Activated T-helper 1 cell treated with anti-CD3 and anti-CD28 coated beads, Interleukin-12 subunit alpha, Interleukin-12 subunit beta, Interleukin-2, Interleukin-4 antibody, amounts not matched to agents 30 ng/mL and 10 ng/mL and 1 ng/mL, durations not matched to agents 14 hours and 24 hours and 36 hours (primary cell): Measurements from ENCODE around the gene CELF4. TPM values are rescaled to one million over a fixed set of nuclear protein-coding genes. Genes with fewer than 3 reads are reported as not detected.

ENCODE experiments used
- DNase-seq: peaks from one replicate; pipeline ENCODE4 v3.0.0; 2021; ENCODE audit warnings: low spot score
- H3K27ac Mint-ChIP-seq: one replicate; pipeline ENCODE4 v1.8.0; 2021; ENCODE audit warnings: mild to moderate bottlenecking, mixed read lengths
- H3K27me3 Mint-ChIP-seq: one replicate; pipeline ENCODE4 v1.8.0; 2022; ENCODE audit warnings: mild to moderate bottlenecking, moderate library complexity, mixed read lengths; ENCODE audit not compliant: insufficient read depth
- H3K36me3 Mint-ChIP-seq: one replicate; pipeline ENCODE4 v1.8.0; 2021; ENCODE audit warnings: low read depth, mixed read lengths
- H3K4me1 Mint-ChIP-seq: one replicate; pipeline ENCODE4 v1.8.0; 2021; ENCODE audit warnings: low read depth, mixed read lengths
- H3K4me3 Mint-ChIP-seq: one replicate; pipeline ENCODE4 v1.8.0; 2021; ENCODE audit warnings: mild to moderate bottlenecking, moderate library complexity, mixed read lengths
- H3K9me3 Mint-ChIP-seq: one replicate; pipeline ENCODE4 v1.8.0; 2021; ENCODE audit warnings: mixed read lengths
- intact Hi-C: fragments of 100-400 bp; cut with micrococcal nuclease; formaldehyde crosslinking; loops from one replicate; pipeline ENCODE4 v1.15.1; 2024
- total RNA-seq: library from RNA; stranded (reverse); gene quantifications from 2 replicates; pipeline ENCODE4 v1.2.3, GENCODE V29; 2022

Gene CELF4
- total RNA-seq, 1 donor from 2014 or later, result not detected

DNA sequence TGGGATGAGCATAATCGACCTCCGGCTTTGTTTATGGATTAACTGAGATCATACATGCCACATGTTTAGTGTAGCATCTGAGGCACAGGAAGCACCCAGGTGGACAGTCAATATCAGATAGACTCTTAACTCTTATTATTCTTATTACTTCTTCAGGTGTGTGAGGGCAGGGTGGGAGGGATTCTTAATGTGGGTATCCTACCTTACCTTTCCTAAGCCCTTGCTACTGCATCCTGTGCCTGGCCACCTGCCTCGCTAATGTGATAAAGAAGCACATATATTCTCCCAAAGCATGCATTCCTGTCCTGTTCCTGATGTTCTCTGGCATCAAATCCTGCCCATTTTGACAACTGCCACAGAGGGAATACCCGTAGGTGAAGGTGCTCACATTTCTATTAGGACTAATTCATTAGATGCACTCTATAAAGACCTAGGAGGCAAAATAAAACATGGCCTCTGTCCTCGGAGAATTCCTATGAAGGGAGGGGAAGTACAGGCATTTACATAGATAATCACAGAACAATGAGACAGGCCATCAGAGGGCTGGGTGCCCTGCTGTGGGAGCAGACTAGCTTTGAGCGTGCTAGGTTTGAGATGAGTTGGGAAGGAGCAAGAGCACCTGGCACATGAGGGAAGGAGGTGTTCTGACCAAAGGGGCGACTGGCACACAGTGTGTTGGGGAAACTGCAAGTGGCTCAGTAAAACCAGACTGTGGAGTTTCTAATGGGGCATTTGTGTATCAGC, 19.5 kb upstream of the CELF4 start:
- intact Hi-C loops, result no loop called here
- Mint-ChIP-seq H3K27ac (no peak overlapping the region), H3K9me3 (no peaks in the 10 kb centered on the region)

DNA sequence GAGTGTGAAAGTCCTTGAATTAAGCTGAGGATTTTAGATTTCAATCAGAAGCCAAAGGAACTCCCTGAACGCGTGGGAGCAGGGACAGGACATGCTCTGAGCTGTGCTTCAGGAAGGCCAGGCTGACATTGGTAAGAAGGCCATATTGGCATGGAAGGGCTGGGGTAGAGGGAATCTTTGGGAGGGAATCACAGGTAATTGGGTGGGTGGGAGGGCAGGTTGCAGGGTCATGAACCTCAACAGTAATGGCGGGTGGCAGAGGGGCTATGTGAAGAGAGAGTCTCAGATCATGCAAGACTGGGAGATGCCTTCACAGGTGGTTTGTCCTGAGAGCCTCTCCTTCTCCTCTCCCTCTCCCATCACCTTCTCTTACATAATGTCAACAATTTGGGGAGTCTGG, 18.6 kb upstream of the CELF4 start:
- no peak for DNase-seq
- no peaks in the 10 kb centered on the region for H3K4me1 Mint-ChIP-seq
- H3K27me3 Mint-ChIP-seq, result no peaks in the 10 kb centered on the region
- no peak overlapping the region for H3K4me3 Mint-ChIP-seq
- no peak overlapping the region for H3K27ac Mint-ChIP-seq
- no peaks in the 10 kb centered on the region for H3K36me3 Mint-ChIP-seq
- H3K9me3 Mint-ChIP-seq, result no peaks in the 10 kb centered on the region
- intact Hi-C loops, result no loop called here

More for the DNA sequence above, 19.5 kb upstream of the CELF4 start:
- Mint-ChIP-seq H3K4me3 (no peak overlapping the region), H3K4me1 (no peaks in the 10 kb centered on the region), H3K27me3 (no peaks in the 10 kb centered on the region), H3K36me3 (no peaks in the 10 kb centered on the region)
- no peak for DNase-seq

DNA sequence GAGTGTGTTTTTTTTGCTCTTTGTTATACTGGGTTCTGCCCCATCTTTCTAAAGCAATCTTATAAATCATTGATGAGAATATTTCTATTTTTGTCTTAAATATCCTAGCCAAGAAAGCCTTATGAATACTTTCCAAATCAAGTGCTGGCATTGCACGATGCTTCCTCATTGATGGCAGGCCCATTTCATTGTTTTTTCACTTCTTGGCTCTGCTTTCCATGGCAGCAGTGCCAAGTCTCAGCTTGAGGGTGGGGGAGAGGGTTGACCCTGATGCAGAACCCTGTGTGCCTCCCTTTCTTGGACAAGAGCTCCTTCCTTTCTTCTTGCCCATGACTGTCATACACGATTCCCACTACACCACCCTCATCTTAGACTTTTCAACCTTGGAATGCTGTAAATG, 16.7 kb upstream of the CELF4 start:
- H3K27ac Mint-ChIP-seq, result no peak overlapping the region
- no peak overlapping the region for H3K4me3 Mint-ChIP-seq
- H3K36me3 Mint-ChIP-seq, result no peaks in the 10 kb centered on the region
- H3K9me3 Mint-ChIP-seq, result no peaks in the 10 kb centered on the region
- H3K4me1 Mint-ChIP-seq, result no peaks in the 10 kb centered on the region
- DNase-seq, result no peak
- no peaks in the 10 kb centered on the region for H3K27me3 Mint-ChIP-seq
- intact Hi-C loops, result no loop called here

DNA sequence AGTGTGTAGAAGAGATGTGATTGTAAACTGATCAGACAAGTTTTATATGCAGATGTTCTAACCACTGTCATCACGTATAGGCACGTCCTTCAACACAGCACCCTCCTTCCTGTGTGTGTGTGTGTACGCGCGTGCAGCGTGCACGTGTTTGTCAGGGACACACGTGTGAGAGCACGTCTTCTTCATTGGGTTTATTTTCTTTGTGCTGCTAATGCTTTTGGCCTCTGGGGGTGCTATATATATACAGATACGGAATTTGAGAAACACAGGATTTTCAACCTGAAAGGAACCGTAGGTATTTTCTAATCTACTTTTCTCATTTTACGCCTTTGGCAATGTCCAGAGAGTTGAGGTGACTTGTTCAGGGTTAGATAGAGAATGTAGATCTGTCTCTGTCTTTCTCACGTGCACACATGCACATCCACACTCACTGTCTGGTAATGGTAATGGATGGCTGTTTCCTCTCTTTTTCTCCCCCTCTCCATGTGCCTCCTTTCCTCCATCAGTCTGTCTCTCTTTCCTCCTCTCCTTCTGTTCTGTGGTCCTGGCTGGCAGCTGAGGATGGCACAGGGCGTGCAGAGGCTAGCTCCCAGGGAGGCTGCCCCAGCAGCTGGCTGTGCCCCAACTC, 13.4 kb upstream of the CELF4 start:
- Mint-ChIP-seq H3K27ac (no peak overlapping the region), H3K27me3 (no peaks in the 10 kb centered on the region), H3K4me3 (no peak overlapping the region), H3K36me3 (no peaks in the 10 kb centered on the region), H3K4me1 (no peaks in the 10 kb centered on the region), H3K9me3 (no peaks in the 10 kb centered on the region)
- DNase-seq, result no peak
- intact Hi-C loops, result no loop called here

DNA sequence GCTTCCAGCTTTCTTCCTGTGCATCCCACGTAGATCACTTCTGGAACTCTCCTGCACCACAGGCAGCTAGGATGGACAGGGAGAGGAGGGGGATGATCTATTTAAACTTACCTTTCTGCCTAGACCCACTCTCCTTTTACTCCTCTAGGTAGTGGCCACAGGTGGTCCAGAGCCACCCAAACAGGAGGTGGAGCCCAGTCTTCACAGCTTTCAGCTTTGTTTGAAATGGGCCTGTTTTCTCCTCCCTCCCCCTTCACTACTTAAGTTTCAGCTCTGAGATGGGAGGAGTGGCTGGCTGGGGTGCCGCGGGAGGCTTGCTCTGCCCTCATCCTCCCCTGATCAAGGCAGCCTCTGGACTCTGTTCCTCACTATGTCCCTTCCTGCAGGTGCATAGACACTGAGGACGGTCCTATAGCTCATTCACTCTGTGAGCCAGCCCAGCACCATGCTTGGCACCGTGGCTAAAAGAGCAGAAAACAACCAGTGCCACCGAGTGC, 12.6 kb upstream of the CELF4 start:
- Mint-ChIP-seq H3K36me3 (no peaks in the 10 kb centered on the region), H3K27ac (no peak overlapping the region), H3K9me3 (no peaks in the 10 kb centered on the region), H3K4me1 (no peaks in the 10 kb centered on the region), H3K27me3 (no peaks in the 10 kb centered on the region), H3K4me3 (no peak overlapping the region)
- no peak for DNase-seq
- intact Hi-C loops, result no loop called here

DNA sequence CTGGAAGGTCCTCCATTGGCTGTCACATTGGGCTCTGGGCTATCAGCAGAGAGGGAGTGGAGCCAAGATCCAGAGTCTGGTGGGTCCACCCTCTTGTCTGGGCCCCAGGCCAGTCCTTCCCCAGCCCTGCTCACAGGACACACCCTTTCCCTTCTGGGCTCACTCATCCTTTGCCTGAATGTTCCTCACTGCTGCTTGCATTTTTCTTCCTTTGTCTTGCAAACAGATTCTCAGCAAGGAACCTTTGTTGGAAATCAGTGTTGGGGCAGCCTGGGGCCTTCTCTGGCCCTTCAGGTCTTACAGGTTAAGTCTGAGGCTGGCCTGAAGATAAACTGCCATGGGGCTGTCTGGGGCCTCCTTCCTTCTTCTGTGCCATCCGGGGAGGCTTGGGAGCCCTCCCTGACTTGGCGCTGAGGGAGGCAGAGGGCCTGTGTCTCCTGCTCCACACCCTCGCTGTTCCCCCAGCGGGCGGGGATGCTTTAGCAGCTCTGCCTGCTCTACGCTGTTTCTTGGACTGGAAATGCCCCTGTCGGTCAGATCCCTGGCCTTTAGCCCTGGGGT, 11.5 kb upstream of the CELF4 start:
- Mint-ChIP-seq H3K9me3 (no peaks in the 10 kb centered on the region), H3K4me1 (no peaks in the 10 kb centered on the region), H3K4me3 (no peak overlapping the region), H3K27me3 (no peaks in the 10 kb centered on the region), H3K36me3 (no peaks in the 10 kb centered on the region), H3K27ac (no peak overlapping the region)
- intact Hi-C loops, result no loop called here
- no peak for DNase-seq

DNA sequence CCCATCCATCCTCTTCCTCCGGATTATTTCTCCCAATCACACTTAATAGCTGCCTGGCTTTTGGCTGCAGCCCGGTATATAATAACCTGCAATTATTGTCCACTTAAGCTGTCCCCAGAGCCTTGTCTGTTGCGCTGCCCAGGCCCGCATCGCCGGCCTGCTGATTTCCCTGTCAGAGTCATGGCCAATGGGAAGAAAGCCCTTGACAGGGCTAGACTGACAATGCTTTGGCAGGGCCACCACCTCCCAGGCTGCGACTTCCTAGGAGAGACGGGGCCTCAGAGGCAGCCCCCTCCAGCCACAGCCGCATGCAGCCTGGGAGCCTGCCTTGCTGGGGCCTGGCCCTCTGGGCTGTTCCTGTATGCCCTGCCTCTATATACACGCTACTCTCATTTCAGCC, 10.0 kb upstream of the CELF4 start:
- H3K9me3 Mint-ChIP-seq, result no peaks in the 10 kb centered on the region
- H3K27me3 Mint-ChIP-seq, result no peaks in the 10 kb centered on the region
- H3K4me3 Mint-ChIP-seq, result no peak overlapping the region
- intact Hi-C loops, result no loop called here
- H3K27ac Mint-ChIP-seq, result no peak overlapping the region
- DNase-seq, result no peak
- no peaks in the 10 kb centered on the region for H3K4me1 Mint-ChIP-seq
- no peaks in the 10 kb centered on the region for H3K36me3 Mint-ChIP-seq

DNA sequence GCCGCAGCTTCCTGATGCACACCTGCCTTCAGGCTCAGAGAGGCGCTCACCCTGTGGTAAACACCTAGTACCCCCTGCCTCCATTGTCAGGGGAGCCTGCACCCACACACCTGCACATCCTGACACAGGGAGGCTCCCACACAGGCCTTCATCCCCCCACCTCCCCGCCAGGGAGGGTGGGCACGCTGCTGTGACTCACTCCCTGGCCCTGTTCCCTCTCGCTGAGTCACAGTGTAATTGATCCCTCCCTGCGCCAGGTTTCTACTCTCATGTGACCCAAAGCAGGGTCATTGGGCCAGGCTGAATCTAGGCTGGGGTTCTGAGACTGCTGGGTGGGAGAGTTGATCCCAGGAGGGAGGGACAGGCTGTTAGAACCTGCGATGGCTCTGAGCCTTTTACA, 8.5 kb upstream of the CELF4 start:
- Mint-ChIP-seq H3K4me1 (no peaks in the 10 kb centered on the region), H3K36me3 (no peaks in the 10 kb centered on the region), H3K4me3 (no peak overlapping the region), H3K27me3 (peaks cover 8% of the 10 kb centered on the region), H3K27ac (no peak overlapping the region), H3K9me3 (no peaks in the 10 kb centered on the region)
- no peak for DNase-seq
- intact Hi-C loops, result no loop called here

DNA sequence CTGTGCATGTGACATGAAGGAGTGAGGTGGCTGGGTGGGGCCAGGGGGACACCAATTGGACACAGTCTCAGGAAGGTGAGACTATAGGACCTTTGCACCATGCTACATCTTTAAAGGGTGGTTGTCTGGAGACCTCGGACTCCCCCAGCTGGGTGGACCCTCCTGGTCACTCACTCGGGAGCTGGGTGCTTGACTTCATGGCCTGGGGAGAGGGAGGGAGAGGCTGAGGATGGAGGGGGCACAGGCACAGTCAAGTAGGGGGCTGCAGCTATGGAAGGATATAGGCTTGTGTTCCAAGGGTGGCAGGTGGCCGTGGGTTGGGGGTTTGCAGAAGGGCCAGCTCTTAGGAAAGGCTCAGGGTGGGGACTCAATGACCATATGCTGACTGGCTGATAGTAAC, 7.1 kb upstream of the CELF4 start:
- H3K4me3 Mint-ChIP-seq, result no peak overlapping the region
- H3K36me3 Mint-ChIP-seq, result no peaks in the 10 kb centered on the region
- H3K9me3 Mint-ChIP-seq, result no peaks in the 10 kb centered on the region
- DNase-seq, result no peak
- H3K27me3 Mint-ChIP-seq, result peaks cover 20% of the 10 kb centered on the region
- intact Hi-C loops, result no loop called here
- no peaks in the 10 kb centered on the region for H3K4me1 Mint-ChIP-seq
- no peak overlapping the region for H3K27ac Mint-ChIP-seq

DNA sequence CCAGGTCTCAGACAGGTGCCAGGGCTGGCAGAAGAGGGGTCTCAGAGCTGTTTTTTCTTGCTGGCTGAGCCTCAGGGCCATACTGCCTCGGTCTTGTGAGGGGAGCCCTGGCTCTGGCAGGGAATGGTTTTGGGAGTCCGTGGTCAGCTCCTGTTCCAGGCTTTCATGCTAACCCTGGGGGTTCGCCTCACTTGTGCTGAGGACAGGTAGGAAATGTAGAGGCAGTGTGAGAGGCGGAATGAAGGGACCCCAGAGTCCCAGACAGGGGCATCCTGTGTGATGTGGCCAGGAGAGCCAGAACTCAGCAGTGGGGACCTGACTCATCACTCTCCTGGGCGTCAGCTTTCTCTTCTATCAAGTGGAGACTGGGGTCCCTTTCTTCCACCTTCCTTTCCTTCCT, 5.7 kb upstream of the CELF4 start:
- no peaks in the 10 kb centered on the region for H3K36me3 Mint-ChIP-seq
- DNase-seq, result no peak
- H3K4me1 Mint-ChIP-seq, result no peaks in the 10 kb centered on the region
- H3K27ac Mint-ChIP-seq, result no peak overlapping the region
- intact Hi-C loops, result no loop called here
- no peak overlapping the region for H3K4me3 Mint-ChIP-seq
- no peaks in the 10 kb centered on the region for H3K9me3 Mint-ChIP-seq
- peaks cover 26% of the 10 kb centered on the region for H3K27me3 Mint-ChIP-seq

DNA sequence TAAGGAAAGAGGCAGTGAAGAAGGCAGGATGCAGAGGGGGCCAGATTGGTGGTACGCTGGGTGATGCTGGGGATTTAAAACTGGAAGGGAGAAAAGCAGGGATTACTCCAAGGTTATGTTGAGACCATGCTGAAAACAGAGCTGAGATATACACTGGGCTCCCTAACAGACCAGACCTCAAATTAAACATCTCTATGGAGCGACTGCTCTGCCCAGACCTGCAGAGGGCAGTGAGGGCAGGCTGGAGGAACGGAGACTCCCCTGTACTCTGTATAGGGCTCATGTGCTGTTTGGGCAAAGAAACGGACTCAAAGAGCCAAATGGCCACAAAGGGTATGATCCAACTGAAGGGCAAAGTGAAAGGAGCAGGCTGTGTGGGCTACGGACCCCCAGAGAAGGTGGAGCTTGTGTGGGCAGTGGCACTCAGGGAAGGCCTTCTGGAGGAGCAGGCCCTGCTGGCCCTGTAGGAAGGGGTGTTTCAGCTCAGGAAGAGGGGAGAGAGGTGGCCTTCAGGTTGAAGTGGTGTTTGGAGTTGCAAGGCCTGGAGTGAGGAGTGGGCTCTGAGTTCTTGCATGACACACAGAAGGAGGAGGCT, 4.8 kb upstream of the CELF4 start:
- H3K36me3 Mint-ChIP-seq, result no peaks in the 10 kb centered on the region
- H3K4me3 Mint-ChIP-seq, result no peak overlapping the region
- intact Hi-C loops, result no loop called here
- no peak for DNase-seq
- H3K9me3 Mint-ChIP-seq, result no peaks in the 10 kb centered on the region
- H3K27me3 Mint-ChIP-seq, result peaks cover 29% of the 10 kb centered on the region
- H3K27ac Mint-ChIP-seq, result no peak overlapping the region
- no peaks in the 10 kb centered on the region for H3K4me1 Mint-ChIP-seq

DNA sequence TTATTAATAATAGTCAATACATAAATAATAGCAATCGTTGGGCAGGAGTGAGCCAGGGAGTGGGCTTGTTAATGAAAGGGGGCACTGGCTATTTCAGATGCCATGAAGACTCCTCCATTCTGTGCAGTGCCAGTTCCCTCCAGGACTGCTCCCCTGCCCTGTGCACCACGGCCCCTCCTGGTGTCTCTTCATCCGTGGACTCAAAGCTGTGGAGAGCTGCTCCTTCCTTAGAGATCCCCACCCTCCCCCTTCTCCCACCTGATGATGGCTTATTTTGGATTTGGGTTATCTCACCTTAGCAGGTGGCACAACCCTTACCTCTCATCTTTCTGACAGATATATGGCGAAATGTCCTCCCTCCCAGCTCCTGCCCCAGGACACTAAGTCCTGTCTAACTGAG, 3.1 kb upstream of the CELF4 start:
- H3K36me3 Mint-ChIP-seq, result no peaks in the 10 kb centered on the region
- no peaks in the 10 kb centered on the region for H3K9me3 Mint-ChIP-seq
- no peak for DNase-seq
- H3K27ac Mint-ChIP-seq, result no peak overlapping the region
- intact Hi-C loops, result no loop called here
- H3K4me1 Mint-ChIP-seq, result no peaks in the 10 kb centered on the region
- no peak overlapping the region for H3K4me3 Mint-ChIP-seq
- H3K27me3 Mint-ChIP-seq, result peaks cover 42% of the 10 kb centered on the region

DNA sequence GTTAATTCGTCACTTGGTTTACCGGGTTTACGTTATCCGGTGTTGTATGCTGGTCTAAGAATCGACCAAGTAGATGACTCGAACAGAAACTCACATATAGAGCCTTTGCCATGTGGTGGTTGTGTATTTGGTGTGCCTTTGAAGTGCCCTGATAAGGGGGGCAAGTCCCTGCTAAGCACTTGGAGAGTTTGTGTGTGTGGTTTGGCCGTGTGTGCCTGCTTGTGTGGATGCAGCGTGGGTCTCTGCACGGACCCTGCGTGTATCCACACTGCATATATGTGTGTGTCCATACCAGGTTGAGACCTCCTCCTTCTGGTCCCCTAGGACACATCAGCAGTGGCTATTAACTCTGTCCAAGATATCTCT, 2.4 kb upstream of the CELF4 start:
- no peak overlapping the region for H3K27ac Mint-ChIP-seq
- H3K9me3 Mint-ChIP-seq, result no peaks in the 10 kb centered on the region
- no peaks in the 10 kb centered on the region for H3K36me3 Mint-ChIP-seq
- H3K4me1 Mint-ChIP-seq, result no peaks in the 10 kb centered on the region
- H3K27me3 Mint-ChIP-seq, result peaks cover 47% of the 10 kb centered on the region
- intact Hi-C loops, result no loop called here
- DNase-seq, result no peak
- H3K4me3 Mint-ChIP-seq, result no peak overlapping the region
